ENCODE data around the gene GIPC3.

The GIPC3 gene

DNA sequence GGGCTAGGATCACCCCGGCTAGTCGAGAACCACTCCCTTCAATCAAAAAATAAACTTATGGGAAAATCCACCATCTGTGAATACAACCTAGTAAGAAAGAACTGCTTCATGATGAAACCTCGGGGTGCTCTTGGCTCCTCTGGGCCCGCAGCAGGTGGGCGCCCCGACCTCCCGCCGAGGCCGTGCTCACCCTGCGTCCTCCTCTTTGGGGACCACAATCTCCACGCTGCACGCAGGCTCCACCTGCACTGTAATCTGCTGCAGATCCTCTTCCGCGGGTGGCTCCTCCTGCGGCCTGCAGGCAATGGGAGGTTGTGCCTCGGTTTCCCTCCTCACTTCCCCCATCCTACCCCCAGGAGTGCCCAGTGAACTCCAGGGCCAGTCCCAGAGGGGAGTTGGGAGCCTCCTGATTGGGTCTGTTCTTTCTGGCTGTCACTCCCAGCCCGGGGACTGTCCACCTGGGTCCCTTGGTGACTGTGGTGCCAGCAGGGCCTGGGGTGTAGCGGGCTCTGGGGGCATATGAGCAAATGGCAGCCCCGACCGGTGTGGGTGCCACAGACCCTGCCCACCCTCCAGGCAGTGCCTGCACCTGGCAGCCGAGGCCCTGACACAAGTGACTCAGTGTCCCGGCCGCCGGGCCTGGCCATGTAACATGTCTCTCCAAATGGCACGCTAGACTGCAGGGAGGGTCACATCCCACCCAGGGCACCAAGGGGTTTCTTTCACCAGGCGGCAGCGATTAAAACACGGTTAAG is 56.4 kb downstream of the GIPC3 start:
- TF ChIP-seq, protein P1, sequence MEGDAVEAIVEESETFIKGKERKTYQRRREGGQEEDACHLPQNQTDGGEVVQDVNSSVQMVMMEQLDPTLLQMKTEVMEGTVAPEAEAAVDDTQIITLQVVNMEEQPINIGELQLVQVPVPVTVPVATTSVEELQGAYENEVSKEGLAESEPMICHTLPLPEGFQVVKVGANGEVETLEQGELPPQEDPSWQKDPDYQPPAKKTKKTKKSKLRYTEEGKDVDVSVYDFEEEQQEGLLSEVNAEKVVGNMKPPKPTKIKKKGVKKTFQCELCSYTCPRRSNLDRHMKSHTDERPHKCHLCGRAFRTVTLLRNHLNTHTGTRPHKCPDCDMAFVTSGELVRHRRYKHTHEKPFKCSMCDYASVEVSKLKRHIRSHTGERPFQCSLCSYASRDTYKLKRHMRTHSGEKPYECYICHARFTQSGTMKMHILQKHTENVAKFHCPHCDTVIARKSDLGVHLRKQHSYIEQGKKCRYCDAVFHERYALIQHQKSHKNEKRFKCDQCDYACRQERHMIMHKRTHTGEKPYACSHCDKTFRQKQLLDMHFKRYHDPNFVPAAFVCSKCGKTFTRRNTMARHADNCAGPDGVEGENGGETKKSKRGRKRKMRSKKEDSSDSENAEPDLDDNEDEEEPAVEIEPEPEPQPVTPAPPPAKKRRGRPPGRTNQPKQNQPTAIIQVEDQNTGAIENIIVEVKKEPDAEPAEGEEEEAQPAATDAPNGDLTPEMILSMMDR (IDR thresholded peaks at IDR 0.05; ENCODE audit: poor library complexity, severe bottlenecking): no peak
- ATAC-seq (ENCODE audit: low read depth) (no peak), DNase-seq (ENCODE audit: low spot score) (no peak)
- no peaks in the 10 kb centered on the region for H3K4me1 ChIP-seq (ENCODE audit: insufficient read depth, poor library complexity, severe bottlenecking)
- H3K36me3 ChIP-seq (ENCODE audit: low read depth): no peaks in the 10 kb centered on the region
- H3K9me3 ChIP-seq (ENCODE audit: severe bottlenecking): no peaks in the 10 kb centered on the region
- no peak overlapping the region for H3K4me3 ChIP-seq (ENCODE audit: severe bottlenecking)
- no peak overlapping the region for H3K27ac ChIP-seq (ENCODE audit: poor library complexity, severe bottlenecking)
- no peaks in the 10 kb centered on the region for H3K27me3 ChIP-seq (ENCODE audit: insufficient read depth, poor library complexity, severe bottlenecking)

DNA sequence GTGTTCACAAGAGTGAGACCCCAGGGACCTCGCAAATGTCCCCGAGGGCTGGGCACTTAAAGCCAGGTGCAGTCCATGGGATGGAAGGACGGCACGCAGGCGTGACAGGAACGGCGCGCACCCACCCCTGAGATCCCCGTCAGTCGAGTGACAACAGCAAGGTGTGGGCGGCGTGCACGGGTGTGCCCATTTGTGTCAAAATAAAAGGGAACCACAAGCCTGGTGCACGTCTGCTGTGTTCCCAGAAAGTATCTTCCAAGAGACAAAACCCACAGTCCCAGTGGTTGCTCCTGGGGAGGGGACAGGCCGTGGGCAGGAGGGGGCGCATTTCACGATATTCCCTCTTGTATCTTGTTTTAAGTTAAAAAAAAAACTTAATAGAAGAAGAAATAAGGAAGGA is 57.0 kb downstream of the GIPC3 start:
- TF ChIP-seq, protein P1 (IDR thresholded peaks at IDR 0.05; ENCODE audit: poor library complexity, severe bottlenecking): no peak
- H3K27ac ChIP-seq (ENCODE audit: poor library complexity, severe bottlenecking): no peak overlapping the region

More for the DNA sequence above, 57.0 kb downstream of the GIPC3 start:
- no peak overlapping the region for H3K4me3 ChIP-seq (ENCODE audit: severe bottlenecking)
- H3K9me3 ChIP-seq (ENCODE audit: severe bottlenecking): no peaks in the 10 kb centered on the region
- H3K36me3 ChIP-seq (ENCODE audit: low read depth): no peaks in the 10 kb centered on the region
- no peaks in the 10 kb centered on the region for H3K4me1 ChIP-seq (ENCODE audit: insufficient read depth, poor library complexity, severe bottlenecking)
- H3K27me3 ChIP-seq (ENCODE audit: insufficient read depth, poor library complexity, severe bottlenecking): no peaks in the 10 kb centered on the region
- DNase-seq (ENCODE audit: low spot score) (no peak), ATAC-seq (ENCODE audit: low read depth) (no peak)
